DOHH2 (cell line): ENCODE data around the gene SNHG17.
"Not testable (repeated sequence)": the region's sequence is repeated elsewhere in the genome, so short reads cannot be mapped to it uniquely, and the experiment has no call there.

Experiments
- H3F3A ChIP-seq: fragments of 200-600 bp; sonication (generic), shearing (Covaris generic); 2 replicates; pipeline ENCODE4 v1.6.0; 2016; ENCODE audit warnings: antibody characterized with exemption, mild to moderate bottlenecking; ENCODE audit not compliant: control insufficient read depth, insufficient read depth
- H3K27ac ChIP-seq: fragments of 200-600 bp; sonication (generic); 2 replicates; pipeline ENCODE4 v1.5.1; 2014; ENCODE audit warnings: low read depth, mild to moderate bottlenecking, low read length, moderate library complexity
- H3K27me3 ChIP-seq: fragments of 200-600 bp; sonication (generic); 2 replicates; pipeline ENCODE4 v1.6.1; 2014; ENCODE audit warnings: mild to moderate bottlenecking, low read length, mixed read lengths; ENCODE audit not compliant: control insufficient read depth
- H3K36me3 ChIP-seq: fragments of 200-600 bp; sonication (generic); 2 replicates; pipeline ENCODE4 v1.6.1; 2014; ENCODE audit warnings: mild to moderate bottlenecking, low read length, moderate library complexity, mixed read lengths; ENCODE audit not compliant: control insufficient read depth
- H3K4me1 ChIP-seq: fragments of 200-600 bp; sonication (generic); 2 replicates; pipeline ENCODE4 v1.6.1; 2014; ENCODE audit warnings: mild to moderate bottlenecking, low read length, mixed read lengths; ENCODE audit not compliant: control insufficient read depth
- H3K4me2 ChIP-seq: fragments of 200-600 bp; sonication (generic); 2 replicates; pipeline ENCODE4 v1.6.0; 2014; ENCODE audit warnings: mild to moderate bottlenecking, low read length, moderate library complexity
- H3K4me3 ChIP-seq: fragments of 200-600 bp; sonication (generic); 2 replicates; pipeline ENCODE4 v1.5.1; 2014; ENCODE audit warnings: mild to moderate bottlenecking, low read length, mixed read lengths
- H3K79me2 ChIP-seq: fragments of 200-600 bp; sonication (generic); 2 replicates; pipeline ENCODE4 v1.6.1; 2014; ENCODE audit warnings: mild to moderate bottlenecking, low read length, mixed read lengths; ENCODE audit not compliant: control insufficient read depth
- H3K9me2 ChIP-seq: fragments of 200-600 bp; sonication (generic); replicated peaks from 2 replicates; pipeline ENCODE4 v1.6.1; 2014; ENCODE audit warnings: mild to moderate bottlenecking, low read length, mixed read lengths; ENCODE audit not compliant: control insufficient read depth
- H3K9me3 ChIP-seq: fragments of 200-600 bp; sonication (generic); 2 replicates; pipeline ENCODE4 v1.6.1; 2014; ENCODE audit warnings: antibody characterized with exemption, low read length, mixed read lengths; ENCODE audit not compliant: control insufficient read depth, insufficient read depth
- H4K20me1 ChIP-seq: fragments of 200-600 bp; sonication (generic); 2 replicates; pipeline ENCODE4 v1.6.0; 2014; ENCODE audit warnings: low read depth, mild to moderate bottlenecking, antibody characterized with exemption, low read length, moderate library complexity; ENCODE audit not compliant: control insufficient read depth, insufficient read depth
- EZH2phosphoT487 ChIP-seq: fragments of 200-600 bp; sonication (generic); IDR thresholded peaks from 2 replicates; pipeline ENCODE4 v1.6.1; 2017; ENCODE audit warnings: borderline replicate concordance, mild to moderate bottlenecking, antibody characterized with exemption, low read length, moderate library complexity, mixed read lengths
- TF ChIP-seq, protein P1 (sequence below): fragments of 200-600 bp; sonication (generic); IDR thresholded peaks from one replicate; pipeline ENCODE4 v1.5.1; 2014; ENCODE audit warnings: antibody characterized with exemption, mild to moderate bottlenecking, low read depth, low read length; ENCODE audit not compliant: poor library complexity, severe bottlenecking

Gene SNHG17

DNA sequence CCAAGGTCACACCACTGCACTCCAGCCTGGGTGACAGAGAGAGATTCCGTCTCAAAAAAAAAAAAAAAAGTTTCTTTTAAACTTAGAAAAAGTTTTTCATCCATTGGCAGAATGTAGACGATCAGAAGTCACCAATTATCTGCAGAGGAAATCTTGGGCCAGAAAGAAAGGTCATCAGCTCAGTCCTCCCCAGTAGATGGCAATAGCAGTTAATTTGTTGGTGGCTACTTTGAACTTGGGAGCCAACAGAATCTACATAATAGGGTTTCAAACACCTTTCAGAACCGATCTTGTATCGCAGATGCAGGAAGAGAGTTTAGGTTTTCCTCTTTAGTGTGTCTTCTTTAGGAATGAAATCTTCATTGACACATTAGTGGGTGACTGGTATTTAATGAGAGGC lies 47.2 kb downstream of the SNHG17 start:
- H3K4me2 ChIP-seq = no peak overlapping the region
- peaks cover 5% of the 10 kb centered on the region; the same call in 1 of the 2 replicates for H3K27me3 ChIP-seq
- no peaks in the 10 kb centered on the region for H3K9me2 ChIP-seq
- no peaks in the 10 kb centered on the region for H3K9me3 ChIP-seq
- no peaks in the 10 kb centered on the region for H3F3A ChIP-seq
- H3K4me3 ChIP-seq = no peak overlapping the region
- H3K79me2 ChIP-seq = no peaks in the 10 kb centered on the region
- H4K20me1 ChIP-seq = no peaks in the 10 kb centered on the region
- peaks cover 4% of the 10 kb centered on the region for H3K4me1 ChIP-seq
- H3K27ac ChIP-seq = no peak overlapping the region
- TF ChIP-seq EZH2phosphoT487 = no peak
- TF ChIP-seq, protein P1, sequence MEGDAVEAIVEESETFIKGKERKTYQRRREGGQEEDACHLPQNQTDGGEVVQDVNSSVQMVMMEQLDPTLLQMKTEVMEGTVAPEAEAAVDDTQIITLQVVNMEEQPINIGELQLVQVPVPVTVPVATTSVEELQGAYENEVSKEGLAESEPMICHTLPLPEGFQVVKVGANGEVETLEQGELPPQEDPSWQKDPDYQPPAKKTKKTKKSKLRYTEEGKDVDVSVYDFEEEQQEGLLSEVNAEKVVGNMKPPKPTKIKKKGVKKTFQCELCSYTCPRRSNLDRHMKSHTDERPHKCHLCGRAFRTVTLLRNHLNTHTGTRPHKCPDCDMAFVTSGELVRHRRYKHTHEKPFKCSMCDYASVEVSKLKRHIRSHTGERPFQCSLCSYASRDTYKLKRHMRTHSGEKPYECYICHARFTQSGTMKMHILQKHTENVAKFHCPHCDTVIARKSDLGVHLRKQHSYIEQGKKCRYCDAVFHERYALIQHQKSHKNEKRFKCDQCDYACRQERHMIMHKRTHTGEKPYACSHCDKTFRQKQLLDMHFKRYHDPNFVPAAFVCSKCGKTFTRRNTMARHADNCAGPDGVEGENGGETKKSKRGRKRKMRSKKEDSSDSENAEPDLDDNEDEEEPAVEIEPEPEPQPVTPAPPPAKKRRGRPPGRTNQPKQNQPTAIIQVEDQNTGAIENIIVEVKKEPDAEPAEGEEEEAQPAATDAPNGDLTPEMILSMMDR = no peak
- H3K36me3 ChIP-seq = no peaks in the 10 kb centered on the region

GRCh38 chr20:38386851-38387250 lies 48.3 kb downstream of the SNHG17 start:
- H3K27ac ChIP-seq = no peak overlapping the region
- no peaks in the 10 kb centered on the region for H3K9me2 ChIP-seq
- no peaks in the 10 kb centered on the region for H3K36me3 ChIP-seq
- peaks cover 4% of the 10 kb centered on the region for H3K4me1 ChIP-seq
- no peak overlapping the region for H3K4me3 ChIP-seq
- no peak overlapping the region for H3K4me2 ChIP-seq
- H3K9me3 ChIP-seq = no peaks in the 10 kb centered on the region
- no peak for TF ChIP-seq EZH2phosphoT487
- TF ChIP-seq, protein P1 = no peak
- no peaks in the 10 kb centered on the region for H3K27me3 ChIP-seq
- H3F3A ChIP-seq = no peaks in the 10 kb centered on the region
- H4K20me1 ChIP-seq = no peaks in the 10 kb centered on the region
- no peaks in the 10 kb centered on the region for H3K79me2 ChIP-seq

- Histone ChIP-seq H3K27ac (no peak overlapping the region), H3K9me3 (no peaks in the 10 kb centered on the region), H3K9me2 (no peaks in the 10 kb centered on the region), H4K20me1 (no peaks in the 10 kb centered on the region), H3F3A (no peaks in the 10 kb centered on the region), H3K36me3 (no peaks in the 10 kb centered on the region), H3K4me3 (no peak overlapping the region), H3K4me1 (peaks cover 4% of the 10 kb centered on the region), H3K79me2 (no peaks in the 10 kb centered on the region), H3K4me2 (no peak overlapping the region), H3K27me3 (no peaks in the 10 kb centered on the region)
- no peak for TF ChIP-seq EZH2phosphoT487
- TF ChIP-seq, protein P1 = no peak
Observed at GRCh38 chr20:38386004-38386403, 49.1 kb downstream of the SNHG17 start.

DNA sequence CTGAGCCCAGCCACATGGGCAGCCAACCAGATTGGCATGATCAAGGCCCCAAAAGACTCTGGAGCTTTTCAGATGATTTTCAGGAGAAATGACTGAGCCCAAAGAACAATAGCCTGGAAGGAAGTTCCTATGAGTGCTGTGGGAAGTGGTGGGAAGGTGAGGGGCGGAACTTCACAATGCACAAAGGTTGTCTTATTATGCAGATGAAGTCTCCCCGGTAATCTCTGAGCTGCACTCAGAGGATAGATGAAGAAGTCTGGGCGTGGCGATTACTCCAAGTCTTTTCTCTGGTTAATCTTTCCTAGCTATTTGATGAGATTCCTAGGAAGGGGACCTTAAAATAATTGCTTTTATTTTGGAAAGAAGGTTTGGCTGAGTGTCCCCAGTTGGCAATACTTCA lies 52.0 kb downstream of the SNHG17 start:
- H3K36me3 ChIP-seq = no peaks in the 10 kb centered on the region
- no peaks in the 10 kb centered on the region for H3K79me2 ChIP-seq
- no peaks in the 10 kb centered on the region for H4K20me1 ChIP-seq
- TF ChIP-seq, protein P1 = no peak
- no peak for TF ChIP-seq EZH2phosphoT487
- H3K4me2 ChIP-seq = no peak overlapping the region
- no peaks in the 10 kb centered on the region for H3K9me2 ChIP-seq
- no peak overlapping the region for H3K4me3 ChIP-seq
- no peaks in the 10 kb centered on the region for H3F3A ChIP-seq
- peaks cover 4% of the 10 kb centered on the region for H3K4me1 ChIP-seq
- no peaks in the 10 kb centered on the region for H3K27me3 ChIP-seq
- no peak overlapping the region for H3K27ac ChIP-seq
- no peaks in the 10 kb centered on the region for H3K9me3 ChIP-seq

DNA sequence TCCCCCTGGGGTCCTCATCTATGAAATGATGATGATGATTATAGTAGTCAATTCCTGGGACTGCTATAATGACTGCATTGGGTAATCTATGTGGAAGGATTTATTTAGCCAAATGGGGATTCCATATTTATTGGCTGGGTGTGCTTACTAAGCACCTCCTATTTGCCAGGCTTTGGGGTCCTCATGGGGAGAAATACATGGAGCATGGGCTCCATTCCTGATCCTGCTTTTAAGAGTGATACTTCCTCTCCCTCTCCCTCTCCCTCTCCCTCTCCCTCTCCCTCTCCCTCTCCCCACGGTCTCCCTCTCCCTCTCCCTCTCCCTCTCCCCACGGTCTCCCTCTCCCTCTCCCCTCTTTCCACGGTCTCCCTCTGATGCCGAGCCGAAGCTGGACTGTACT lies 57.3 kb downstream of the SNHG17 start:
- not testable (repeated sequence) for H3K4me1 ChIP-seq, H3F3A ChIP-seq, H3K9me2 ChIP-seq, H3K9me3 ChIP-seq, H3K36me3 ChIP-seq, H3K27ac ChIP-seq, H3K4me2 ChIP-seq, H3K79me2 ChIP-seq, H4K20me1 ChIP-seq, H3K4me3 ChIP-seq, H3K27me3 ChIP-seq
